HG03565 (cell line): ENCODE data around the gene HIVEP1.
A peak's percentile ranks its signal among the peaks of the same experiment; 100 is the strongest.

Experiments used
- ATAC-seq: cut with Tn5 transposase; IDR thresholded peaks from one replicate; pipeline ENCODE4 v1.9.1; 2021; ENCODE audit warnings: mild to moderate bottlenecking, moderate library complexity; ENCODE audit not compliant: unreplicated experiment

HIVEP1 gene

DNA sequence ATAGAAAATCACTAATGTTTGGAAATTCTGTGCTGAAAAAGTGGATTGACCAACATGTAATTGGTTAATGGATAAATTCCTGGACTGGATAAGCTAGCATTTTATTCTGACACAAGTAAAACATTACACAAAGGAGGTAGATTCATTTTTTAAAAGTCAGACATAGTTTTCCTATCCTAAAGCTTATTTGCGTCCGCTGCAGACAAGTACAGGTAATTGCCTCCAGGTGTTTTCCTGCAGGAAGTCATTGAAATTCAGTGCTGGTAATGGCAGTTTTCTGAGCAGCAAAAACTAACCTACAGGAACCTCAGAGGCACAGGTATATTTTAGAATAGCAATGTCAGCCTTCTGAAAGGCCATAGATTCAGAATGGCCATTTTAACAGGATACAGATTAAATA lies 20.0 kb upstream of the HIVEP1 start:
- no peak for ATAC-seq

DNA sequence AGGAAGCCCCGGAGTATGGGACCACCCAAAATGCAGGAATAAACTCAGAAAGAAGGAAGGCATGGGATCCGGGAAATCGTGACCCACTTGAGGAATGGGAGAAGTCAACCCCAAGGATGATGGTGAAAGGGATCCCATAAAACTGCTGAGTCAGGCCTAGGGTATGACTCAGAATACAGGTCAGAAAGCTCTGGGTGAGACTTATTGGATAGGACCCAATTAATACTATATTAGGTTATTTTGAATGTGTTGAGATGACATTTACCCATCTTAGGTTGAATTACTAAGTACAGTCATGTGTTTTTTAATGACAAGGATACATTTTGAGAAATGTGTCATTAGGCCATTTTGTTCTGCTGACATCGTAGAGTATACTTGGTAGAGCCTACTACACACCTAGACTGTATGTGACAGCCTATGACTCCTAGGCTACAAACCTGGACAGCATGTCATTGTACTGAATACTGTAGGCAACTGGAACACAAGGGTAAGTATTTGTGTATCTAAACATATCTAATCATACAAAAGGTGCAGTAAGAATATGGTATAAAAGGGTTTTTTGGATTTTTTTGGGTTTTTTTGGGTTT lies 17.1 kb upstream of the HIVEP1 start:
- no peak for ATAC-seq

DNA sequence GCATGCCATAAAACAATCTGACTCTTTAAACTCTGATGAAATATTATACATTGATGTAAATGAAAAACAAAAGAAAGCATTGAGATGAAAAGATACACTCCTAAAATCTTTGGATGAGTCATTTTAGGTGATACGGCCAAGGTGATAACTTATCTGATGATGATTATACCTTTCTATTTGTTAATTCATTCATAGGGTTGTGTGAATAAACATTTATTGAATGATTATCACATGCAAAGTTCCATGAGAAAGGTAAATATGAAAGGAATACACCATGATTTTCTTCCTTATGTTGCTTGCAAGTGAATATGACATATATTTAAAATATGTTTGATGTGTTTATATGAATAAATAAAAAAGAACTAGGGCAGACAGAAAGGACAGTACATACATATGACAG lies 15.4 kb upstream of the HIVEP1 start:
- ATAC-seq, result no peak

DNA sequence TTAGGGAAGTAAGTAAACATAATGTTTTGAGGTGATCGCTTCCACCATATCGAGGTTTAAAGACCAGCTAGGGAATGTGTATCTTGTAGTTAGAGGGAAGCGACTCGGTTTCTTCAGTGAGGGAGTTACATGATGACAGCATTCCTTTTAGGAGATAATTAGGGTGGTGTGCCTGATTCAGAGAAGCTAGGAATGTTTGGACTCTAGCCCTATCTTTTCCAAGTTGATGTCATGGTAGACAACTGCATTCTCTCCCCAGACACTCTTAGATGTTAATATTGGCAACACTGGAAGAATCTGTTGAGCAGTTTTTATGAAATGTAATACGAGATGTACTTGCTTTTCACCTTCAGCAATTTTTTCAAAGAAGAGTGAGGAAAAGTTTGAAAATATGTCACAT lies 12.9 kb upstream of the HIVEP1 start:
- no peak for ATAC-seq

DNA sequence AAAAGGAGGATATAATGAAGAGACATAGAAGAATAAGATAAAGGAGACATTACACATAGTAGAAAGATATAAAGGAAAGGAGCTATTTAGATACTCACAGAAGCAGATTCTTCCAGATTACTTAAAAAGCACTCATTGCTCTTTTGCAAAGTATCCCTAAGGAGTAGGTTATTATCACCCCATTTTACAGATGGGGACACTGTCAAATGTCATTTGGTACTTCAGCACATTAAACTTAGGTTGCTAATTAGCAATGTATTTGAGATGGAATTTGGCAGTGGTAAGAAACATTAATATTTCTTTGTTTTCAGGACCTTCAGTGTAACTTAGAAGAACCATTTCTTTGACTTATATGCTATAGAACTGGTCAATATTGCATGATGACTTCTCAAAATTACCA lies 11.9 kb upstream of the HIVEP1 start:
- no peak for ATAC-seq

DNA sequence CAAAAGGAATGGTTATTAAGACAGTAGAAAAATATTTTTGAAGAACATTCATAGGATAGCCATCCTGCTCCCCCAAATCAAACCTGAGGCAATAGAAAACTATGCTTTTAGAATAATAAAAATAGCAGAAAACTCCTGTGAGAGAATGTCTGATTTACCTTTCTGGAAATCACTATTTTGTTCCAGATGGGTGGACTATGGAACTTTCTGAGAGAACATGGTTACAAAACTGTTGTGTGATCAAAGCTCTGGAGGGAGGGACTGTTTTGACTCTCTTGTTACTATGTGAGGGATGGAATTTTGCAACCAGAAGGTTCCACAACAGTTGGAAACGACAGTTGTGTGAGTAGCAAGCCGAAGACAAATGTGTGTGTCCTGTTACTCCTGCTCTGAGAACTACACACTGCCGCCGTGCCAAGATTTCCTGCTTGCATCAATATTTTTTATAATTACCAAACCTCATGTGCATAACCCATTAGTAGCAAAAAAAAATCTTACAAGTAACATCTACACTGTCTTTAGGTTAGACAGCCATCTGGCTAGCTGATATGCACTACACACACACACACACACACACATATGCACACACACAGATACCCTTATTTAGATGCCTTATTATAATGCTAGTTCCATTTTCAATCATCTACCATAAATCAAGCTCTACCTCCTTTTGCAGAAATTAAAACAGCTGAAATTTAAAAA lies 11.0 kb upstream of the HIVEP1 start:
- no peak for ATAC-seq

DNA sequence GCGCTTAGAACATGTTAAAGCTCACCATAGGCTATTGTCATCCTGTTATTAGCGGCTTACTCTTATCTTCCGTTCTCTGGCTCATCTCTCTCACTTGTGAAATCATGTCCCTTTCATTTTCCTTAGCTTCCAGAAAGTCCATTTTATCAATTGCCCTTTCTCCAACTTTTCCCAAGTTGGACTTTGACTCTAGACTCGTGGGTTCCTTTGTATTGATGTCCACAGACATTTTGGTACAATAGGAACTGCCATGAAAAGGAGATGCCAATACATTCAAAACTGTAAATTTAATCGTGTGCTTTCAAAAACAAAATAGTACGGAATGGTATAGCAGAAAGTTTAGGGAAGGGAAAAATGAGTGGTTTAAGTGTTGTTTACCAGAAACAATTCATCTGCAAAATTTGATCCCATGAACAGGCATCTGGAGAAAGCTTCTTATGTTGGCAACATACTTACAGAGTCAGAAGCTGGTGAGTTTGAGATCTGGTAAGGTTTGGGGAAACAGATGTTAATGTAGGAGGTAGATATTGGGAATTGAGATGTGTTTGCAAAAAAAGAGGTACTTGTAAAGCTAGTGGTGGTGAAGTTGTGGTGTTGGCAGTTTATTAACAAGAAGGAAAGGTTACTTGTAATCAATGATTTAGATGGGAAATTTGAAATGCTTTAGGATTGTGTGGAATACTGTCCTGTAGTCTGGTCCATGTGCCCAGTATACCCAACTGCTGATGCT lies 10.2 kb upstream of the HIVEP1 start:
- ATAC-seq, result no peak

DNA sequence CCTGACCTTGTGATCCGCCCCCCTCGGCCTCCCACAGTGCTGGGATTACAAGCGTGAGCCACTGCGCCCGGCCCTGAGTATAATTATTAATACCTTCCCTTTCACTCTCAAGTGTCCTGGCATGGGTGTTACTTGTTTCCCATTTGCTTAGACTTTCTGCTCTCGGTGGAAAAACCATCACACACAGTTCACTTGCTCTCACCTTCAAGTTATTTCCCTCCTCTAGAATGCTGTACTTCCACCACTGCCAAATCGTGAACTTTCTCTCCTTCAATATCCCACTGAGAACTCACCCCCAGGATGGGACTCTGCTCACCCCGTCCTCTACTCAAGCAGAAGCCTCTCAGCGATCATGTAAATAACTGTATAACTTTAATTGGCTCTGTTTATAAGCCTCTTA lies 4.6 kb upstream of the HIVEP1 start:
- no peak for ATAC-seq

DNA sequence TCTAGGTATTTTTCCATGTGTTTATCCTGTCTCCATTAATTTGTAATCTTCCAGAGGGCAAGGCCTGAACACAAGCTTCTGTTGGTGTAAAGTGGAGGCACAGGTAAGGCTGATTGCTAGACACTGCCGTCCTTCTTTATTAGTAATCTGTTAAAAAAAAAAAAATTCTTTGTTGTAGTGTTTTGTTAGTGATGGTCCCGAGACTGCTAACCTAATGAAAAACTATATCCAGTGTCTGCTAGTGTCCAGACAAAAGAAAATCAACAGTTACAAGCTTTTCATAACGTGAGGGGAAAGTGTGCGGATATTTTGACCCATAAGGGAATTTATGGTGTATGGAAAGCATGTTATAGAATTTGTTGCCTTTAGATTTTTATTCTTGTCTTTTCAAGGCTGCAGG lies 4.2 kb upstream of the HIVEP1 start:
- no peak for ATAC-seq

DNA sequence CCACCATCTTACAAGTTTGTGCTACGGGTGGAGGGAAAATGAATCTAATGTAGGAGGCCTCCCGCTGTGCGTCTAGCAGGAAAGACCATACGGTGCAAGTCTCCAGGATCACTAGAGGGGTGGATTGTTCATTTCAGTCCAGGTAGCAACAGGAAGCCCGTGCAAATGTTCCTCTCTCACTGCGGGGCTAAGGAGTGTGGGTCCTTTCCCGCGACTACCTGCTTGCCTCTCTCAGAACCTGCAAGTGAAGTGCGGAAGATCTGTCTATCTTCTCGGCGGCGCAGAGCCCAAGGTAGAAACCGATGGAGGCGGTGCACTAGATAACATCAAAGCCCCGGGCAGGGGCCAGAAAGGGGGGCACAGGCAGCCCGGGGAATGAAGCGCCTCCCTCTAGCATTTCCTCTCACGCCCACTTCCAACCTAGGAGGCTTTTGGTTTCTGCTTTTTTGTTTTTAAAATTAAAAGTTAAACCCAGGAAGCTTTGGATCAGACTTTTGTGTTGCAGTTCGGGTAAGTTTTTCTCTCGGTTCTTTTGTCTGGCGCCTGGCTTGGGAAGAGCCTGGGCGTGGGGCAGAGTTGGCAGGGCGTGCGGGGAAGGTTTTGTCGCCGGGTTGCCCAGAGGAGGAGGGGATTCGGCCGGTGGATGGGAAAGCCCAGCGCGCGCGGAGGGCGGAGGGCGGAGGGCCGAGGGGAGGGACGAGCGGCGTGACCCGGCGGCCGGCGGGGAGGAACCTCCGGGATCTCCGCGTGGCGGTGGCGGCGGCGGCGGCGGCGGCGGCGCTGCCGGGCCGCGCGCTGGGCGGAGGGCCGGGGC lies 3.5 kb upstream of the HIVEP1 start:
- no peak for ATAC-seq

DNA sequence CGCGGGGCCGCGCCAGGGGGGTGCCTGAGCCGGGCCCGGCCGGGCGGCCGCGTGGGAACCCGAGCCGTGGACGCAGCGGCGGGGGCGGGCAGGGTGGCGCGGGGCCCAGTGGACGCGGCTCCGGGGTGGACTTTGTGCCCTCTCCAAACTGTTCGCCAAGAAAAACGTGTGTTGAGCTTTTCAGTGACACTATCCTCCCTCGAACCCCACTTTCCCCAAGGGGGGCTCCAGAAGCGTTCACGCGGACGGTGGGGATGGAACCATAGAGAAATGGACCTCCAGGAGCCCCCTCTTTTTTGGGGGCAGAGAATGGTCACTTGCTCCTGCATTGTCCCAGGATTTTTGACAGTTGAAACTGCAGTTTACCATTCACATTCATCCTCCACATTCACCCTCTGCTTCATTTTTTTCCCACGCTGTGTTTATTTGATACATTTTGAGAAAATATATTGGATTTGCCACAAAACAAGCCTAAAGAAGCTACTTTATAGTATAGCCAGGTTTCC lies 2.9 kb upstream of the HIVEP1 start:
- ATAC-seq, result no peak

DNA sequence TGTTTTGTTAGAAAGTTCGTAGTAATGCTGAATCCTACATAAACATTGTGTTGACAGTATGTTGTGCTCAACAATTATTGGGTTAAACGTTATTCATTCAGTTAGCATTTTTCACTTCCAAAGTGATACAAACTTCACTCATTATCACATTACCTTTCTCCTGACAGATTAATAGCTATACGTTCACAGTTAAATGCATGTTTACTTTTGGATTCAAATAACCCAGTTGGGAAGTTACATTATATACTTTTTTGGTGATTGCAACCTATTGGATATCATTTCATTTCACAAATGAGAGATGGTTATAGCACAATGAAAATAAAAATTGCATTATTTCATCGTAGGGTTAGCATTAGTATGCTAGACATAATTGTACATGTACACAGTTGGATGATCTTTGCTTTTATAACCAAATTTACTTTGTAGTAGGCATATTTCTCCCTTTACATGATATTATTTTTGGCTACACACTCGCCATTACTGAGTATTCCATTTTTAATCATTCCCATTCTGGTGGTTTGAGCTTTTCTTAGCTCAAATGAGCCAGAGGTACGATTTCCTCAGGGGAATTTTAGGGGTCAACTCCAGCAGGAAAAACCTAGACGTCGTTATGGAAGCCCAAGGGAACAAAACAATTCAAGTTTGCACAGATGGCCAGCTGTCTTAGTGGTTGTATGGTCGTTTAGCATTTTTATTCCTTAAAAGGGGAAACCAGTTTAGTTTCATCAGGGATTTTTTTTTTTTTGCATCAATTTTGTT lies 2.1 kb upstream of the HIVEP1 start:
- no peak for ATAC-seq

DNA sequence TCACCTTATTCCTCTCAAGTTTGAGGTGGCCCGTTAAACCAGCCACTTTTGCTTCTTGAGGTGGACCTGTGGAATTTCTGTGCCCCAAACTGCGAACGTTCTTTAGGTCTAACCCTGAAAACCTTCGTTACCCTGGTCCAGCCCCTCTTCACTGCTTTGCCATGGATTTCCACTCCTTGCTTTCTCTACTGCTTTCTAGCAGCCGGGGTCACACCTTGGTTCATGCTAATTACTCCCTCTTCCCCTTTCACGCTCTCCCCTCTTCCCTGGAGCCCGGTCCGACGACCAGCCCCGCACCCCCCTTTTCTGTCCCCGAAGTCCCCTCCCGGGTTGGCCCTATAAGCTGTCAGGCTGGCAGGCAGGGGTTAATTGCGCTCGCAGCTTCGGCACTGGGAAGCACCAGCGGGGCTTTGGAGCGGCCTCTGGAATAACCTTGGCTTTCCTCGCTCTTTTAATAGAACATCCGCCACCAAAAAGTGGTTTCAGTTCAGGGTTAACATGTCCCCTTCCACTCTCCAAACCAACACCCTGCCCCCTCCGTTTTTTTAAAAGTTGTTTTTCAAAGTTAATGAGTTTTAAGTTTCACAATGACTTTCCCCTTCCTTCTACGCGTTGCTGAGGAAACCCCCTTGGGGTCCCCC lies 1.4 kb upstream of the HIVEP1 start:
- ATAC-seq, result peak; percentile 25

DNA sequence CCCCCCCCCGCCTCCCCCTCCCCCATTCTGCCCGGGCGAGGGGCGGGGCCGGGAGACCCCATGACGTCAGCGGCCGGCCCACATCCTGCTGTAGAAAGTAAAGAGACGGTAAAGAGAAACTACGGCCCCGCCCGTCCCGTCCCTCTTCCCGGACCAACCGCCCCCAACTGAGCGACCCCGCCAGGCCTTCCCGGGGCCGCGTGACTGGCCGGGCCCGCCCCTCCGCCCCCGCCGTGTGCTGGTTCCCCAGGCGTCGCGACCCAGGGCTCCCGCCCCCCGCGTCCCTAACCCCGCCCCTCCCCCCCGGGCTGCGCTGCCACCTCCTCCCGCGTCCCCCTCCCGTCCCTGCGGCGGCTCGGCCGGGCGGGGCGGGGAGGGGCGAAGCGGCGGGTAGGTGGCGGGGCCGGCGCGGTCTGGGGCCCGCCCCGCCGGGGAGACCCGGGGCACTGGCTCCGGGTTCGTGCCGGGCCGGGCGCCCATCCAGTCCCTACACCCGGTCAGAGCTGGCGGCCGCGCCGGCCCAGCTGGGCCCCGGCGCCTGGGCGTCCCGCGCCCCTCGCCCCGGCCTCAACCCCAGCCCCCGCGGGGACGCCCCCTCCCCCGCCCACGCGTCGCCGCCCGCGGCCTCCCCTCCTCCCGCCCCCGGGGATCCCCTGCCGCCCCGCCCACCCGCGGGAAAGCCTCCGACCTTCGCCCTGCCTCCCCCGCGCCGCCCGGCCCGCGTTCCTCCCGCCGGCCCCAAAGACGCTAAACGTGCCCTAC lies 655 bp upstream of the HIVEP1 start:
- peak; percentile 41 for ATAC-seq

DNA sequence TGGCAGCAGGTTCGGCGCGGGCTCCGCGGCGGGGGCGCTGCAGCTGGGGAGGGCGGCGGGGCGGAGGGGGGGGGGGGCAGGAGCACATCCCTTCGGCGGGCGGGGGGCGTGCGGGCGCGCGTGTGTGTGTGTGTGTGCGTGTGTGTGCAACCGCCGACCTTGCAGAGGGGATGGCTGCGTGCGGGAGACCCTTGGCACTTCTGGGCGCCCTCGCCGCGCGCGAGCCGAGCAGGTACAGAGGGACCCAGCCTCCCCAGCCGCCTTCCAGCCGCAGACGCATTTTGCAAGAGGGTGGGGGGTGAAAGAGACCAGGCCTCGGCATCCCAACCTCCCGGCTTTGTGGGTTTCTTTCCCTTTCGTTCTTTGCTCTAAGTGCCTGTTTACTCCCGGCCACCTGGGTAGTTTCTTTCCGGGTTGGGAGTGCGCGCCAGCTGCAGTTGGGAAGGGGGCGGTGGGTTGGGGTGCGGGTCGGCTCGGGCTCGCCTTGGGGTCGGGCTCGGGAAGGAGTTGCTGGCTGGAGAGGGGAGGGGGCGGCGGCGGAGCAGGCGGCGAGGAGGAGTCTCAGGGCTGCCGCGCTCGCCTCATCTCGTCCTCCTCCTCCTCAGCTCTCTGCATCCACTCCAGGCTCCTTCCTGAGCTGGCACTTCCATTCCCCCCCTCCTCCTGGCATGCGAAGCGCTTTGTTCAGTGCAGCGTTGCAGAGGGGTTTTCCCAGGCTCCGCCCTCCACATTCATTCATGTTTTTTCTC lies 620 bp downstream of the HIVEP1 start:
- no peak for ATAC-seq

DNA sequence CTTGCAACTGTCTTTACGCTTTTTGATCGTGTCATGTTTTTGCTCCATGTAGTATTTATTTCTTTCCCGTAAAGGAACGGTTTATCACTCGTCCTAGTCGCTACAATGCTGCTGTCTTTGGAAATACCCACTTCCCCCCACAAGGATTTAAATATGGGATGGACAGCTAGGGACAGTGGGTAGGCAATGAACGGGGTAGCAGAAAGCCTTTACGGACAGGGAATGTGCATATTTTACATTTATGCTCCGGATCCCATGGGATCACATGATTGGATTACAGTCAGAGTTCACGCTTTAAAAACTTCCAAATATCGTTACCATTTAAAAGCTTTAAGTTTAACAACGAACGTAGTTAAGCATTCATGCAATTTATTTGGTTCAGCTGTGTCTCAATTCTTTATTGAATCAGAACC lies 1.2 kb downstream of the HIVEP1 start:
- no peak for ATAC-seq

DNA sequence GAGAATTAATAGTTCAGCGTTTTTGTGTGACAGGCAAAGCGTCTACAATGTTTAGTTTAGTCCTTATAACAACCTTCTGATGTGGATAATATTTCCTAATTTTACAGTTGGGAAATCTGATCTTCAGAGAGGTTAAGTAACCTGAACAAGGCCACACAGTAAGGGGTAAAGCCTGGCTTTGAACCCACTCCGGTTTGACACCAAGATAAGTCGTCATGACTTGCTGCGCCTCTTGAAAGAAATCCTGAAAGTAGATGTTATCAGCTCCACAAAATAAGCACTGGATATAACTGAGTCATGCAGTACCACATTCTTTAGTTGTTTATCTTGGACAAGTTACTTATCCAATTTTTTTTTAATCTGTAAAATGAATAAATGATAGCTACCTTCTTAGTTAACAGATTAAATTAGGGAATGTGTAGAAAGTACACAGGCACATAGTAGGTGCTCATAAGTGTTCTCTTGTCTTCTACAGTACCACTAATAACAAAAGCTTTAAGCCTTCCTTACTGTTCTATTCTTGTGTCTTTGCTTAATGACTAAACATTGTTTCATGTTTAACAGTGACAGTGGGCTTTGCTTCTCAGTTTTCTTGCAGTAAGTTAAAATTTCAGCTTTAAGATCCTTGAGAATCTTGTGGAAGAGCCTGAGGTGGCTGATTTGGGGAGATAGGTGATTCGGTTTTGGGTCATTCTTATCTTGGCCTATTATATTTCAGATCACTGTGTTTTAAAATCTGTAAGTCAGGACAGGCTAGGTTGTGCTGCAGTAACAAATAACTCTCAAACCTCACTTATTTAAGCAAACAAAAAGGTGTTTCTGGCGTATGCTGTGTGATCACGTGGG lies 2.1 kb downstream of the HIVEP1 start:
- ATAC-seq, result no peak

DNA sequence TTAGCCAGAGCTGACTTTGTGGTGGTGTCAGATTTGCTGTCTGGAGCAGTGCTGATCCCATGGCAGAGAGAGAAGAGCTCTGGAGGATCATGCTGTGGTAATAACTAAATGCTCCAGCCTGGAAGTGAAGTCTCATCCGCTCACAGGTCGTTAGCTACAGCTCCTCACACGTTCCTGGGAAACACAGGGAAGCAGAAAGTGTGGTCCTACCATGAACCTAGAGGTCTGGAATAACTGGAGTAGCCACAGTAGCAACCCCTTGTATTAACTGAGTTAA lies 2.7 kb downstream of the HIVEP1 start:
- ATAC-seq, result no peak
